Activated naive CD4-positive, alpha-beta T cell treated with anti-CD3 and anti-CD28 coated beads for 36 hours (primary cell): ENCODE measurements around the gene PBLD. TPM values are rescaled to one million over a fixed set of nuclear protein-coding genes. Genes with fewer than 3 reads are reported as not detected.
"Not testable (repeated sequence)": the region's sequence is repeated elsewhere in the genome, so short reads cannot be mapped to it uniquely, and the experiment has no call there.

ENCODE experiments used
- CTCF ChIA-PET: fragments of 350-600 bp; sonication (Branson Sonifier 250); formaldehyde crosslinking; loops from one replicate; lab custom pipeline; 2021; ENCODE audit warnings: antibody characterized with exemption; lab: Charles Lee
- DNase-seq: peaks from one replicate; pipeline ENCODE4 v3.0.0-alpha.2; 2020
- H3K27ac Mint-ChIP-seq: one replicate; pipeline ENCODE4 v1.8.0; 2021; ENCODE audit warnings: mild to moderate bottlenecking, mixed read lengths
- H3K27me3 Mint-ChIP-seq: one replicate; pipeline ENCODE4 v1.8.0; 2021; ENCODE audit warnings: low read depth, mixed read lengths
- H3K36me3 Mint-ChIP-seq: one replicate; pipeline ENCODE4 v1.8.0; 2021; ENCODE audit warnings: low read depth, mixed read lengths
- H3K4me1 Mint-ChIP-seq: one replicate; pipeline ENCODE4 v1.8.0; 2021; ENCODE audit warnings: low read depth, mixed read lengths
- H3K4me3 Mint-ChIP-seq: one replicate; pipeline ENCODE4 v1.8.0; 2021; ENCODE audit warnings: mild to moderate bottlenecking, moderate library complexity, mixed read lengths
- H3K9me3 Mint-ChIP-seq: one replicate; pipeline ENCODE4 v1.8.0; 2021; ENCODE audit warnings: mixed read lengths
- intact Hi-C: fragments of 100-400 bp; cut with micrococcal nuclease; formaldehyde crosslinking; loops from one replicate; pipeline ENCODE4 v1.15.1; 2023
- total RNA-seq, 2 experiments: library from RNA; stranded (reverse); gene quantifications; one replicate each; pipeline ENCODE4 v1.2.3, GENCODE V29; 2021

PBLD gene
- total RNA-seq, 2 experiments from 2014 or later = 1.3 to 2.2 TPM

- no peak for DNase-seq
- Mint-ChIP-seq H3K4me3 (no peak overlapping the region), H3K27me3 (peaks cover 8% of the 10 kb centered on the region), H3K4me1 (no peaks in the 10 kb centered on the region), H3K9me3 (peaks cover 10% of the 10 kb centered on the region), H3K27ac (no peak overlapping the region), H3K36me3 (no peaks in the 10 kb centered on the region)
- intact Hi-C loops = no loop called here
- CTCF ChIA-PET = interaction anchor here (0.9 to 1.2 kb wide), 2 partner anchors 29 to 42 kb away, joined by 3 to 4 read pairs; no protein-coding TSS in a partner anchor
These were observed 59.9 kb downstream of the PBLD start for GRCh38 chr10:68272833-68273232.

- H3K4me3 Mint-ChIP-seq = no peak overlapping the region
- peaks cover 8% of the 10 kb centered on the region for H3K27me3 Mint-ChIP-seq
- H3K36me3 Mint-ChIP-seq = no peaks in the 10 kb centered on the region
- no peak overlapping the region for H3K27ac Mint-ChIP-seq
- CTCF ChIA-PET = interaction anchor here (1.0 to 1.7 kb wide), 3 partner anchors 59 to 115 kb away, joined by 3 to 9 read pairs (median 5); no protein-coding TSS in a partner anchor
- DNase-seq = no peak
- H3K4me1 Mint-ChIP-seq = no peaks in the 10 kb centered on the region
- intact Hi-C loops = no loop called here
- no peaks in the 10 kb centered on the region for H3K9me3 Mint-ChIP-seq
These were observed 61.4 kb downstream of the PBLD start for GRCh38 chr10:68271196-68271882.

GRCh38 chr10:68269562-68270290, 63.0 kb downstream of the PBLD start:
- no peak overlapping the region for H3K27ac Mint-ChIP-seq
- H3K4me3 Mint-ChIP-seq = no peak overlapping the region
- no peaks in the 10 kb centered on the region for H3K9me3 Mint-ChIP-seq
- no peak for DNase-seq
- H3K36me3 Mint-ChIP-seq = no peaks in the 10 kb centered on the region
- H3K27me3 Mint-ChIP-seq = peaks cover 8% of the 10 kb centered on the region
- CTCF ChIA-PET = interaction anchor here (1.7 kb wide), 1 partner anchor 114 kb away, joined by 9 read pairs; no protein-coding TSS in a partner anchor
- intact Hi-C loops = no loop called here
- no peaks in the 10 kb centered on the region for H3K4me1 Mint-ChIP-seq

- H3K4me1 Mint-ChIP-seq = no peaks in the 10 kb centered on the region
- no peaks in the 10 kb centered on the region for H3K27me3 Mint-ChIP-seq
- CTCF ChIA-PET = interaction anchor here (0.5 kb wide), 1 partner anchor 244 kb away, joined by 3 read pairs; no protein-coding TSS in a partner anchor
- H3K9me3 Mint-ChIP-seq = peaks cover 1% of the 10 kb centered on the region
- H3K4me3 Mint-ChIP-seq = no peak overlapping the region
- DNase-seq = no peak
- H3K36me3 Mint-ChIP-seq = no peaks in the 10 kb centered on the region
- intact Hi-C loops = no loop called here
- H3K27ac Mint-ChIP-seq = no peak overlapping the region
These were observed 71.4 kb downstream of the PBLD start for GRCh38 chr10:68261132-68261856.

- CTCF ChIA-PET = interaction anchor here (0.6 to 1.4 kb wide), 4 partner anchors 39 to 587 kb away, joined by 3 to 8 read pairs (median 5); no protein-coding TSS in a partner anchor
- H3K36me3 Mint-ChIP-seq = no peaks in the 10 kb centered on the region
- H3K4me1 Mint-ChIP-seq = peaks cover 6% of the 10 kb centered on the region
- intact Hi-C loops = no loop called here
- H3K9me3 Mint-ChIP-seq = no peaks in the 10 kb centered on the region
- no peak overlapping the region for H3K27ac Mint-ChIP-seq
- H3K27me3 Mint-ChIP-seq = no peaks in the 10 kb centered on the region
- H3K4me3 Mint-ChIP-seq = no peak overlapping the region
- DNase-seq = no peak
These were observed 79.4 kb downstream of the PBLD start for GRCh38 chr10:68253346-68253745.

GRCh38 chr10:68251625-68252495, 80.9 kb downstream of the PBLD start:
- intact Hi-C loops = no loop called here
- Mint-ChIP-seq H3K27ac (no peak overlapping the region), H3K27me3 (no peaks in the 10 kb centered on the region), H3K4me1 (peaks cover 6% of the 10 kb centered on the region), H3K36me3 (no peaks in the 10 kb centered on the region), H3K9me3 (no peaks in the 10 kb centered on the region), H3K4me3 (no peak overlapping the region)
- CTCF ChIA-PET = interaction anchor here (1.4 kb wide), 1 partner anchor 39 kb away, joined by 5 read pairs; no protein-coding TSS in a partner anchor
- DNase-seq = no peak

- CTCF ChIA-PET = no interaction called here
- Mint-ChIP-seq H3K27ac (no peak overlapping the region), H3K4me3 (no peak overlapping the region), H3K36me3 (no peaks in the 10 kb centered on the region), H3K27me3 (no peaks in the 10 kb centered on the region), H3K4me1 (peaks cover 6% of the 10 kb centered on the region), H3K9me3 (no peaks in the 10 kb centered on the region)
- no peak for DNase-seq
- intact Hi-C loops = no loop called here
These were observed 81.6 kb downstream of the PBLD start for GRCh38 chr10:68251151-68251550.

- no peak for DNase-seq
- Mint-ChIP-seq H3K36me3 (no peaks in the 10 kb centered on the region), H3K9me3 (no peaks in the 10 kb centered on the region), H3K27ac (no peak overlapping the region), H3K27me3 (no peaks in the 10 kb centered on the region), H3K4me3 (no peak overlapping the region), H3K4me1 (peaks cover 6% of the 10 kb centered on the region)
- intact Hi-C loops = no loop called here
- CTCF ChIA-PET = interaction anchor here (0.6 kb wide), 2 partner anchors 20 to 426 kb away, joined by 3 read pairs; no protein-coding TSS in a partner anchor
These were observed 83.4 kb downstream of the PBLD start for GRCh38 chr10:68249297-68249696.

- intact Hi-C loops = no loop called here
- H3K27ac Mint-ChIP-seq = no peak overlapping the region
- CTCF ChIA-PET = interaction anchor here (1.9 kb wide), 1 partner anchor 35 kb away, joined by 6 read pairs; no protein-coding TSS in a partner anchor
- no peak for DNase-seq
- peaks cover 6% of the 10 kb centered on the region for H3K4me1 Mint-ChIP-seq
- H3K9me3 Mint-ChIP-seq = no peaks in the 10 kb centered on the region
- H3K27me3 Mint-ChIP-seq = no peaks in the 10 kb centered on the region
- H3K4me3 Mint-ChIP-seq = no peak overlapping the region
- no peaks in the 10 kb centered on the region for H3K36me3 Mint-ChIP-seq
These were observed 84.8 kb downstream of the PBLD start for GRCh38 chr10:68247931-68248330.

GRCh38 chr10:68246397-68246796, 86.3 kb downstream of the PBLD start:
- H3K27me3 Mint-ChIP-seq, H3K27ac Mint-ChIP-seq, DNase-seq, intact Hi-C loops, H3K9me3 Mint-ChIP-seq, H3K36me3 Mint-ChIP-seq, H3K4me1 Mint-ChIP-seq, CTCF ChIA-PET, H3K4me3 Mint-ChIP-seq: not testable (repeated sequence)

GRCh38 chr10:68242051-68242450, 90.7 kb downstream of the PBLD start:
- H3K4me1 Mint-ChIP-seq = no peaks in the 10 kb centered on the region
- no peak overlapping the region for H3K27ac Mint-ChIP-seq
- no peak for DNase-seq
- no peaks in the 10 kb centered on the region for H3K27me3 Mint-ChIP-seq
- intact Hi-C loops = no loop called here
- H3K36me3 Mint-ChIP-seq = no peaks in the 10 kb centered on the region
- CTCF ChIA-PET = no interaction called here
- no peaks in the 10 kb centered on the region for H3K9me3 Mint-ChIP-seq
- no peak overlapping the region for H3K4me3 Mint-ChIP-seq
